HepG2 (cell line): ENCODE measurements around the gene CUL4B. TPM values are rescaled to one million over a fixed set of nuclear protein-coding genes. Genes with fewer than 3 reads are reported as not detected.
A peak's percentile ranks its signal among the peaks of the same experiment; 100 is the strongest.

ENCODE experiments used
- ATAC-seq: fragments of 200-7000 bp; cut with Tn5 transposase; 3 replicates; pipeline ENCODE4 v1.9.1; 2020; ENCODE audit warnings: mild to moderate bottlenecking, moderate library complexity
- BruUV-seq: library from RNA; stranded (reverse); fragments of 400-500 nt; replicated peaks from 2 replicates; lab custom pipeline; 2021; lab: Mats Ljungman, UMichigan
- CTCF ChIA-PET: fragments of 300-600 bp; formaldehyde crosslinking; extraction: SDS; loops from one replicate; lab custom pipeline; 2021; ENCODE audit warnings: low total read pairs, inconsistent platforms, low intra/inter-chr PET ratio; lab: Yijun Ruan, JAX
- POLR2A ChIA-PET: fragments of 350-600 bp; sonication (Branson Sonifier 250); formaldehyde crosslinking; loops from one replicate; lab custom pipeline; 2020; ENCODE audit warnings: antibody characterized with exemption, inconsistent platforms; lab: Yijun Ruan, JAX
- DNase-seq: peaks from one replicate; pipeline ENCODE4 v3.0.0-alpha.2; 2015; ENCODE audit warnings: low spot score
- FAIRE-seq: peaks from 3 replicates; lab custom pipeline; 2011; peaks lifted over from hg19 to GRCh38; lab: Jason Lieb, UNC
- H2AFZ ChIP-seq: one replicate; pipeline ENCODE4 v1.6.1; 2011; ENCODE audit warnings: low read length, inconsistent platforms
- H3K27ac ChIP-seq: fragments of 300-600 bp; 3 replicates; pipeline ENCODE4 v1.8.0; 2011; ENCODE audit warnings: mixed run types, mild to moderate bottlenecking, mixed read lengths, low read length, inconsistent platforms; ENCODE audit not compliant: insufficient read depth; ENCODE audit errors: extremely low read length
- H3K27me3 ChIP-seq, 2 experiments: fragments of 200-600 bp in 1 of 2; 2 replicates in 1 of 2; 3 replicates in 1 of 2; pipeline versions ENCODE4 v1.6.0 to v1.8.0; 2011; ENCODE audit warnings: low read length in 2 of 2, mild to moderate bottlenecking in 2 of 2, moderate library complexity in 2 of 2, inconsistent platforms in 1 of 2; ENCODE audit not compliant: insufficient read depth in 2 of 2, control insufficient read depth in 1 of 2
- H3K36me3 ChIP-seq, 2 experiments: fragments of 200-600 bp in 1 of 2; replicated peaks in 1 of 2; 2 replicates in 1 of 2; 3 replicates in 1 of 2; pipeline versions ENCODE4 v1.5.1 to v1.8.0; 2011; ENCODE audit warnings: low read length in 2 of 2, inconsistent platforms in 1 of 2; ENCODE audit not compliant: insufficient read depth in 2 of 2, control insufficient read depth in 1 of 2
- H3K4me1 ChIP-seq: 2 replicates; pipeline ENCODE4 v1.5.1; 2012; ENCODE audit warnings: low read length, inconsistent platforms; ENCODE audit not compliant: insufficient read depth
- H3K4me2 ChIP-seq: 2 replicates; pipeline ENCODE4 v1.6.0; 2011; ENCODE audit warnings: low read depth, low read length, inconsistent platforms
- H3K4me3 ChIP-seq, 3 experiments: fragments of 200-600 bp in 1 of 3; sonication (generic), shearing (Covaris generic) in 1 of 3; replicated peaks in 1 of 3; 2 replicates each; pipeline ENCODE4 v1.5.1; 2011 to 2016; ENCODE audit warnings: low read length in 3 of 3, inconsistent platforms in 2 of 3, low read depth in 2 of 3, mild to moderate bottlenecking in 2 of 3, control low read depth in 1 of 3, mixed read lengths in 1 of 3; ENCODE audit not compliant: insufficient read depth in 1 of 3
- H3K79me2 ChIP-seq: one replicate; pipeline ENCODE4 v1.6.1; 2011; ENCODE audit warnings: low read length, inconsistent platforms; ENCODE audit not compliant: insufficient read depth
- H3K9ac ChIP-seq: 2 replicates; pipeline ENCODE4 v1.6.0; 2011; ENCODE audit warnings: mild to moderate bottlenecking, low read depth, low read length, inconsistent platforms; ENCODE audit not compliant: insufficient read depth
- H3K9me3 ChIP-seq: 2 replicates; pipeline ENCODE4 v1.5.1; 2012; ENCODE audit warnings: mild to moderate bottlenecking, low read length
- H4K20me1 ChIP-seq: 2 replicates; pipeline ENCODE4 v1.6.0; 2011; ENCODE audit warnings: inconsistent platforms, mild to moderate bottlenecking, low read length, moderate library complexity; ENCODE audit not compliant: insufficient read depth
- WGBS: methylation state at CpG from one replicate; pipeline ENCODE4 v1.1.6; 2017; ENCODE audit warnings: low lambda C conversion rate; 5-methylcytosine and 5-hydroxymethylcytosine counted together
- in situ Hi-C: cut with HindIII; loops from 2 replicates; pipeline ENCODE4 v1.10.0; 2017; ENCODE audit warnings: low pct_unique_long_range_greater_than_20kb; ENCODE audit not compliant: extremely low pct_ligation_motif_present
- intact Hi-C: fragments of 100-400 bp; cut with micrococcal nuclease; formaldehyde crosslinking; loops from one replicate; pipeline ENCODE4 v1.10.0; 2022; ENCODE audit not compliant: unreplicated experiment
- polyA plus RNA-seq, 8 experiments: library from polyadenylated mRNA; depleted of rRNA in 3 of 8; stranded (reverse) in 7 of 8; unstranded in 1 of 8; fragments of >200 nt; fragmentation: Illumina TruSeq in 4 of 8; extraction: Trizol in 4 of 8; gene quantifications; 2 replicates each; pipeline versions ENCODE4 v1.2.1 to v1.2.3, GENCODE V29; 2011 to 2016; ENCODE audit warnings: low read depth in 4 of 8, missing spikeins in 1 of 8, mixed read lengths in 1 of 8; ENCODE audit not compliant: insufficient read depth in 1 of 8
- total RNA-seq, 5 experiments: library from RNA; depleted of rRNA; stranded (reverse); fragments of >200 nt; fragmentation: Illumina TruSeq; extraction: Trizol; gene quantifications; 2 replicates each; pipeline ENCODE4 v1.2.3, GENCODE V29; 2016; ENCODE audit warnings: low read depth in 1 of 5
- TF ChIP-seq, protein P1 (sequence below), 2 experiments: fragments of 450-650 bp in 1 of 2; sonication (generic) in 1 of 2; formaldehyde crosslinking in 1 of 2; IDR thresholded peaks; 2 replicates each; pipeline versions ENCODE4 v1.6.1 to v1.8.0; 2016 to 2022; ENCODE audit warnings: antibody characterized with exemption in 1 of 2, mild to moderate bottlenecking in 1 of 2, missing genetic modification reagents in 1 of 2
- TF ChIP-seq, protein P2 (sequence below): sonication (generic); formaldehyde crosslinking; IDR thresholded peaks from 2 replicates; pipeline ENCODE4 v1.5.0; 2020; ENCODE audit warnings: mild to moderate bottlenecking, missing genetic modification reagents

The CUL4B gene
- total and polyA plus RNA-seq, 2 of the 13 experiments (the other 11 are each of a cell fraction or from before 2014, with no cell fraction given), result 21.6 to 28.5 TPM

GRCh38 chrX:120570011-120570600 lies 9.3 kb upstream of the CUL4B start:
- FAIRE-seq (no peak), DNase-seq (no peak), ATAC-seq (no peak)
- WGBS, result 95% methylated on average over 3 of the region's 3 CpGs
- H2AFZ ChIP-seq, result no peak overlapping the region
- no peaks in the 10 kb centered on the region for H3K27me3 ChIP-seq
- intact Hi-C loops, result no loop called here
- CTCF ChIA-PET, result no interaction called here
- no peaks in the 10 kb centered on the region for H3K36me3 ChIP-seq
- no peak overlapping the region for H3K4me2 ChIP-seq
- POLR2A ChIA-PET, result no interaction called here
- H3K27ac ChIP-seq, result no peak overlapping the region
- no peaks in the 10 kb centered on the region for H3K79me2 ChIP-seq
- TF ChIP-seq, protein P1, sequence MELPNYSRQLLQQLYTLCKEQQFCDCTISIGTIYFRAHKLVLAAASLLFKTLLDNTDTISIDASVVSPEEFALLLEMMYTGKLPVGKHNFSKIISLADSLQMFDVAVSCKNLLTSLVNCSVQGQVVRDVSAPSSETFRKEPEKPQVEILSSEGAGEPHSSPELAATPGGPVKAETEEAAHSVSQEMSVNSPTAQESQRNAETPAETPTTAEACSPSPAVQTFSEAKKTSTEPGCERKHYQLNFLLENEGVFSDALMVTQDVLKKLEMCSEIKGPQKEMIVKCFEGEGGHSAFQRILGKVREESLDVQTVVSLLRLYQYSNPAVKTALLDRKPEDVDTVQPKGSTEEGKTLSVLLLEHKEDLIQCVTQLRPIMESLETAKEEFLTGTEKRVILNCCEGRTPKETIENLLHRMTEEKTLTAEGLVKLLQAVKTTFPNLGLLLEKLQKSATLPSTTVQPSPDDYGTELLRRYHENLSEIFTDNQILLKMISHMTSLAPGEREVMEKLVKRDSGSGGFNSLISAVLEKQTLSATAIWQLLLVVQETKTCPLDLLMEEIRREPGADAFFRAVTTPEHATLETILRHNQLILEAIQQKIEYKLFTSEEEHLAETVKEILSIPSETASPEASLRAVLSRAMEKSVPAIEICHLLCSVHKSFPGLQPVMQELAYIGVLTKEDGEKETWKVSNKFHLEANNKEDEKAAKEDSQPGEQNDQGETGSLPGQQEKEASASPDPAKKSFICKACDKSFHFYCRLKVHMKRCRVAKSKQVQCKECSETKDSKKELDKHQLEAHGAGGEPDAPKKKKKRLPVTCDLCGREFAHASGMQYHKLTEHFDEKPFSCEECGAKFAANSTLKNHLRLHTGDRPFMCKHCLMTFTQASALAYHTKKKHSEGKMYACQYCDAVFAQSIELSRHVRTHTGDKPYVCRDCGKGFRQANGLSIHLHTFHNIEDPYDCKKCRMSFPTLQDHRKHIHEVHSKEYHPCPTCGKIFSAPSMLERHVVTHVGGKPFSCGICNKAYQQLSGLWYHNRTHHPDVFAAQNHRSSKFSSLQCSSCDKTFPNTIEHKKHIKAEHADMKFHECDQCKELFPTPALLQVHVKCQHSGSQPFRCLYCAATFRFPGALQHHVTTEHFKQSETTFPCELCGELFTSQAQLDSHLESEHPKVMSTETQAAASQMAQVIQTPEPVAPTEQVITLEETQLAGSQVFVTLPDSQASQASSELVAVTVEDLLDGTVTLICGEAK (IDR thresholded peaks at IDR 0.05), result no peak
- TF ChIP-seq, protein P1 (CRISPR knock-in tag; IDR thresholded peaks at IDR 0.05), result peak; percentile 40; the same call in 1 of the 2 replicates
- TF ChIP-seq, protein P2, sequence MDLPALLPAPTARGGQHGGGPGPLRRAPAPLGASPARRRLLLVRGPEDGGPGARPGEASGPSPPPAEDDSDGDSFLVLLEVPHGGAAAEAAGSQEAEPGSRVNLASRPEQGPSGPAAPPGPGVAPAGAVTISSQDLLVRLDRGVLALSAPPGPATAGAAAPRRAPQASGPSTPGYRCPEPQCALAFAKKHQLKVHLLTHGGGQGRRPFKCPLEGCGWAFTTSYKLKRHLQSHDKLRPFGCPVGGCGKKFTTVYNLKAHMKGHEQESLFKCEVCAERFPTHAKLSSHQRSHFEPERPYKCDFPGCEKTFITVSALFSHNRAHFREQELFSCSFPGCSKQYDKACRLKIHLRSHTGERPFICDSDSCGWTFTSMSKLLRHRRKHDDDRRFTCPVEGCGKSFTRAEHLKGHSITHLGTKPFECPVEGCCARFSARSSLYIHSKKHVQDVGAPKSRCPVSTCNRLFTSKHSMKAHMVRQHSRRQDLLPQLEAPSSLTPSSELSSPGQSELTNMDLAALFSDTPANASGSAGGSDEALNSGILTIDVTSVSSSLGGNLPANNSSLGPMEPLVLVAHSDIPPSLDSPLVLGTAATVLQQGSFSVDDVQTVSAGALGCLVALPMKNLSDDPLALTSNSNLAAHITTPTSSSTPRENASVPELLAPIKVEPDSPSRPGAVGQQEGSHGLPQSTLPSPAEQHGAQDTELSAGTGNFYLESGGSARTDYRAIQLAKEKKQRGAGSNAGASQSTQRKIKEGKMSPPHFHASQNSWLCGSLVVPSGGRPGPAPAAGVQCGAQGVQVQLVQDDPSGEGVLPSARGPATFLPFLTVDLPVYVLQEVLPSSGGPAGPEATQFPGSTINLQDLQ (CRISPR knock-in tag), result no peak
- no peaks in the 10 kb centered on the region for H3K9me3 ChIP-seq
- in situ Hi-C loops, result no loop called here
- BruUV-seq, result no TSS peak
- H3K4me3 ChIP-seq, result no peak overlapping the region
- no peak overlapping the region for H3K9ac ChIP-seq
- H3K4me1 ChIP-seq, result peaks cover 33% of the 10 kb centered on the region
- no peaks in the 10 kb centered on the region for H4K20me1 ChIP-seq
